Central memory CD4-positive, alpha-beta T cell (primary cell): ENCODE data around the gene C1orf105.
"Not testable (repeated sequence)": the region's sequence is repeated elsewhere in the genome, so short reads cannot be mapped to it uniquely, and the experiment has no call there.

Experiments used
- DNase-seq: peaks from one replicate; pipeline ENCODE4 v3.0.0; 2022

The C1orf105 gene

GRCh38 chr1:172429331-172430127 is 9.0 kb downstream of the C1orf105 start:
- peak; percentile 54 for DNase-seq

DNA sequence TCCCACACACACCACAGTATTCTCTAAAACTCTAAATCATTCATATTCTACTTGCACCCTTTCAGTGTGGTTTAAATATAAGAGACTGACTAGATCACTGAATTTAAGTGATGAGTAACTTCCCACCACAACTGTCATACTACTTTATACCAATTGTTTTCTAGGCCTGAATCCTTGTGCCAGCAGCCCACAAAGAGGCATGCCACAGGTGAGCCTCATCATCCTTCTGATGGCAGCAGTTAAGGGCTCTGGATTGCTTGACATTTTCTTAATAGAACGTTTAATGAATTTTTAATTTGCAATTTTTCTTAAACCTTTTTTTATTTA is 9.6 kb downstream of the C1orf105 start:
- no peak for DNase-seq

DNA sequence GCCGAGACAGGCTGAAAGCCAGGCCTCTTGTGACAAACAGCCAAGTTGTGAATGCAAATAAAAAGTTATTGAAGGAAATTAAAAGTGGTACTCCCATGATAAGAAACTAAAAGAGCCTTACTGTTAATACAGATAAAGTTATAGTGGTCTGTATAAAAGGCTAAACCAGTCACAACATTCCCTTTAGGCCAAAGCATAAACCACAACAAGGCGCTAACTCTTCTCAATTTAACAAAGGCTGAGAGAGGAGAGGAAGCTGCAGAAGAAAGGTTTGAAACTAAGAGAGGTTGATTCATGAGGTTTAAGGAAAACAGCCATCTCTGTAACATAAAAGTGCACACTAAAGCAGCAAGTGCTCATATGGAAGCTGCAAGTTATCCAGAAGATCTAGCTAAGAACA is 10.7 kb downstream of the C1orf105 start:
- DNase-seq = no peak

- DNase-seq = no peak
Observed at GRCh38 chr1:172431721-172432192, 11.3 kb downstream of the C1orf105 start.

- DNase-seq = not testable (repeated sequence)
Observed at GRCh38 chr1:172437183-172437582, 16.7 kb downstream of the C1orf105 start.

DNA sequence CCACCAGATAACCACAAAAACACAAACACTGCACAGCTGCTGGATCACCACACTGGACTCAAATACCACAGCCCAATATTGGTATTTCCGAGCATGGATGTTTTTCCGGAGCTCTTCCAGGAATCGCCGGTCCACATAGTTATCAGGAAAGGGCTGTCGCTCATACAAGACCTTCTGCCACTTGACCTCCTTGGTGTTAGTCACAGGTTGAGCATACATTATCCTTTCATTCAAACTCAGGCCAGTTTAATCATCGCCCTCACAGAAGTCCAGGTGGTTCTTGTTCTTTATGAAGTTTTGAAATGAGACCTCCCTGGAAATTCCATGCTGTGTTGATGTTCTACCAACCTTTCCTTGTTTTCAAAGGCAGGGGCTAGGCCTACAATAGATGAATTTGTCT is 21.9 kb downstream of the C1orf105 start:
- no peak for DNase-seq

- no peak for DNase-seq
Observed at GRCh38 chr1:172442843-172443565, 22.5 kb downstream of the C1orf105 start.

GRCh38 chr1:172443666-172444453 is 23.4 kb downstream of the C1orf105 start, which contains the start of gene PIGC:
Gene PIGC, minus strand, starts transcription at chr1:172444069. Its CDS starts 1,447 bp downstream, at chr1:172442622.
- DNase-seq = peak; percentile 84

GRCh38 chr1:172446547-172446946 is 26.1 kb downstream of the C1orf105 start:
- no peak for DNase-seq

DNA sequence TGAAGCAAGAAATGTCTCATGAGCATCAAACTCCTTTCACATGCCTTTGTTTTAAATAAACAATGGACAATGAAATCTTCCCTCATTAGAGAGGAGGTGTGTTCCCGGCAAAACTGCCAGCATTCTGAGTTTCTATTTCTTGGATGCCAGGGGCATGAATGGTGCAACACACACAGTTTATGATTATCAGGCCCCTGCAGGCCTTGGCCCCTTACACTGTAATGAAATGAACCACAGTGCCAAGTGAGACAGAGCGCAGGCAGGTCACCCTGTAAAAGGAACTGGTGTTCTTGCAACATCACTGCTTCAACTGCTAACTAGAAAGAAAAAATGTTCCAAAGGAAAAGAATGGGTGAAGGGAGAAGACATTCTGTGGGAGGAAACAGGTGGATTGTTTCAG is 27.2 kb downstream of the C1orf105 start:
- no peak for DNase-seq

DNA sequence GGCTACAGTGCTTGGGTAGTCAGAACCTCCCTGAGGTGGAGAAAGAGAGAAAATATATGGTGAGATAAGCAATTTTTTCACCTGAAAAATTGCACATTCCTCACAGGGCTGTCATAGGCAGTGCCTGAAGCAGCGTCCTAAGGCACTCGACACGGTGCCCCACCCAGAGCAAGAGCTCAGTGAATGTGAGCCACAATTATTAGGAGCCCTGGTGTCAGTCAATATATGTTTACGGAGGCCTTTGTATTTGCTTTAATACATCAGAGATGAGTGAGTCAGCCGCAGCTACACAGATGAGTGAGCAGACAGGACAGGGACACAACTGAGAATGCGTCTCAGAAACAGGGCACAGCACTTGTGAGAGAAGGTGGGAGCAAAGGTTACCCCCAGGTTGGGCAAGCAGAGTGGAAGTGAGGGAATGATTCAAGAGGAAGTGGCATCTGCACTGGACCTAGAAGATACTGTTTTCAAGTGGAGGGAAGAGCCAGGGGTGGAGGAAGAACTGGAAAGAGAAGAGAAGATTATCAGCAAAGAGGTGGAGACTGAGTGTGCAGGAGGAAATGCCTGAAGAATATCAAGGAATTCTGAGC is 28.6 kb downstream of the C1orf105 start:
- no peak for DNase-seq

DNA sequence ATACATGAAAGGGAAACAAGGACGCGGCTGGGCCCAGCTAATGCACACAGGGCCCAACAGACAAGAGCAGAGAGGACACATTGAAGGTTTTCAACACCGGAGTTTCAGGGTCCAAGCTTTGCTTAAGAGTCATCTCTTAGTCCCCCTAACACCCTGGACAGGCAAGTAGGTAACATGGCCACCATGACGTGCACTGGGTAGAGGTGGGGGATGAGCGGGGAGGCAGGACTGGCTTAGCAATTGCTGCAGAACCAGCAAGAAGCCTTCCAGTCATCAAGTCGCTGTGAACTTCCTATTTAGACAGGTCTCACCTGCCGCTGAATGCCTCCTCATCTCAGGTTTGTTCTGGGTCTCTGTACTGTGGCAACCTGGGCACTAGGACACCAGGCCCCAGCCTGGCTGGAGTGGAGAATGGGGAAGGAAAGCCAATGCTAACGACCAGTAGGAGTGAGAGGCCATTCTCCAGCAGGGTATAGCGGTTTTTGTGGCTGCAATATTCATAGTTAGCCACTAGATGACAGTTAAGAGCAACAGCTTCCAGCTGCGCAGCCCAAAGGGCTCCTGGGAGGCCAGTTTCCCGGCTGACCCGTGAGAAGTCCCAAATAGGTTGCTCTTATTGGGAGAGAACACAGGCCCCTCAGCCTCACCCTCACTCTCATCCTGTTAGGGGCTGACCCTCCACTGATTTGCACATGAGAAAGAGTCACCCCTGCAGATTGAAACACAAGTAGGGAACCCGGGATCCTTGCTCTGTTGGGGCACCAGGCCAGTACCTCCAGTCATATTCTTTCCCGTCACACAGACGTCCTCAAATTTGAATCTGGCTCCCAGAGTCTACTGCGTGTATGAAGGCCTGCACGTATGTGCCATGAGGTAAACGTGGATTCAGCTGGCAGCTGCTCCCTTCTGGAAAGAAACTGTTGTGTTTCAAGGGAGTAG is 29.4 kb downstream of the C1orf105 start:
- DNase-seq = peak; percentile 27

DNA sequence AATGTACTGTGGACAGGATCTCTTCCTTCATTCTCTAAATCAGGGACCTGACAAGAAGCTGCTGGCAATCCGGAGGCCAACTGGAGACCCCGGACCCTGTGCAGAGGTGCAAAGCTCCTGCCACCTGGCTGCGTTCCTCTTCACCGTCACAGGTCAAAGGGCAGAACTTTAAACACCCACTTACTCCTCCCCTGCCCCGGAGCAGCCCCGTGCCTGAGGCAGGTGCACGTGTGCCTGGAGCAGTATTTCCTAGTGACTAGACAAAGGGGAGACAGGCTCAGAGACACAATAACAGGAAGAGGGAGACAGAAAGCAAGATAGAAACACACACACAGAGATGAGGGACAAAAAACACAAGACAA is 30.0 kb downstream of the C1orf105 start:
- DNase-seq = no peak

- no peak for DNase-seq
Observed at GRCh38 chr1:172451002-172451443, 30.5 kb downstream of the C1orf105 start.

DNA sequence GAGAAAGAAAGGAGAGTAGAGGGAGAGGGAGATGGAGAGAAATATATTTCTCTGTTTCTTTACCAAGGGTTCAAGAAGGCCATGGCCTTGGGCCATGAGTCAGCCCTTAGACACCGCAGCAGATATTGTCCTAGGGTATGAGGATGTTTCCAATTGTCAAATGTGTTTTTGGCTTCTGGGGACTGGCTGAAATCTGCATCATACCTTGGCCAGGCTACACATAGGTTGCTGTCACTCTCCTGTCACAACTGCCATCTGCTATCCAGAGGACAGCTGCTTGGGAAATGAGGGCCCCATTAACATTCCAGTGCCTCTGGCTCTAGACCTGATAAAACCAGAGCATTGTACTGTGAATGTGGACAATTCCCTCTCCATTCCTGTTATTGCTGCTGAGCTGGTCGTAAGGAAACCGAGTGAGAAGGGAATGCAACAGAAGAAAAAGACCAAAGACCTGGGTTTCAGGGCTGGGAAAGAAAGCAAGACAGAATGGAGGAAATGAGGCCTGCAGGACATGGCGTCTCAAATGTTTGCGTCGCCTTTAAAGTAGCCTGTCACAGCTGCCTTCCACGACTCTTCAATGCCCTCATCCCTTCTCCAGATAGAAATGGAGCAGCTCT is 32.2 kb downstream of the C1orf105 start:
- no peak for DNase-seq

DNA sequence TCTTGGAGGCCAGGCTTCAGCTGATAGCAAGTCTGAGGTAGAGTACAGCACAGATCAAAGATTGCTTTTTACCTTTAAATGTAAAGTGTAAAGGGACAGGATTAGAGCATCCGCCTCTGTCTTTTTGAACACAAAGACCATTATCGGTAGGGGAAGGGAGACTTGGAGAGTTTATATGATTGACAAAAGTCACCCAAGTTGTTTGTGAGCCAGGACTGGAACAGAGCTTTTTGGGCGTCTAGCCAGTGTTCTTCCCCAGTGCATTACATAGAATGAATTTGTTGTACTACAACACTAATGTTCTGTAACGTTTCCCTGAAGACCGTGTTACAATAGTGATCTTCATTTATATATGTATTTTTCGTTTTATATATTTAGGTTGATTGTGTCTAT is 32.7 kb downstream of the C1orf105 start:
- DNase-seq = no peak

DNA sequence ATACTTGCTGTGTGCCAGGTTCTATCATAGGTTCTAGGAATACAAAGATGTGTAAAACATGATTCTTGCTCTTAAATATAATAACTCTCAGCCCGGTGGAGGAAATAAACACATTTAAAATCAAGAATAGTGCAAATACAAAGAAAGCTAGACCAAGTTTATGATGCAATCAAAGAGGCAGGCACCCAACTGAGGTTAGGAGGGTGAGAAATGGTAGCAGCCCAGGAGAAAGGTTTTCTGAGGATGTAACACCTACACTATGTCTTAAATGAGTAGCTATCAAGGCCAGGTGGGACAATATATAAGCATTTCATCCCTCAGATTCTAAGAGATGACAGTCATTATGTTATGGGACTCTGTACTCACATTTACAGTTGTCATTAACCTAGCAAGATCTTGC is 33.1 kb downstream of the C1orf105 start:
- DNase-seq = no peak

GRCh38 chr1:172455451-172455850 is 35.0 kb downstream of the C1orf105 start:
- DNase-seq = no peak

DNA sequence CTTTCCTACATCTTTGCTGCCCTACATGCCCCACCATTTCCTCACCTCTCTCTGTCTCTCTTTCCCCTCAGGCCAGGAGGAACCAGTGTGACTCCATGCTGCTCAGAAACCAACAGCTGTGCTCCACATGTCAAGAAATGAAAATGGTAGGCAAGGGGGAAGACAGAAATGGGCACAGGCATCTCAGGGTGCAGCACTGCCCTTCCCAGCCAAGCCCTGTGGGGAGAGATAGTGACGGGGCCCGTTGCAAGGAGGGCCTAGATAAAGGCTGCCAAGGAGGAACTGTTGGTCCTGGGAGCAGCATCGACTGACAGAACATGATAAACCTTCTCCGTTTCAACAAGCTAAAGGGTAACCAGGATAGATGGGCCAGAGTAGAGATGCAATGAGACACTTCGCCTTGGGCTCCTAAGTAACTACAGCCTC is 35.9 kb downstream of the C1orf105 start:
- no peak for DNase-seq

- no peak for DNase-seq
Observed at GRCh38 chr1:172457479-172458130, 37.1 kb downstream of the C1orf105 start.

DNA sequence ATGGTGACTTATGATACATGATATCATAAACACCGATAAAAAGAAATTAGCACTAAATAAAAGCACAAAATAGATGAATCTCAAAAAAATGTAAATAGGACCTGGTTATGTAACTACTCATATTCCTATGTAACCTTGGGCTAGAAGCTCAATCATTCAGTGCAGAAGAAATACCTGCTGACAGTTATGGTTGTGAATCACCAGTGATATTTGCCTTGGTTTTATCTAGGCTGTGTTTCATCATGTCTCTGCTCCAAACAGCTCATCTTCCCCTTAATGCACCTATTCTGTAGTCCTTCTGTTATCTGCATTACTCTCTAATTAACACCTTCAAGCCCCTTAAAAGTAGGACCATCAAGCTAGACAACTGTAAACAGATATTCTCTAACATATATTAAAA is 39.7 kb downstream of the C1orf105 start:
- no peak for DNase-seq
